ENCODE measurements around the gene LIG1.

LIG1 gene

DNA sequence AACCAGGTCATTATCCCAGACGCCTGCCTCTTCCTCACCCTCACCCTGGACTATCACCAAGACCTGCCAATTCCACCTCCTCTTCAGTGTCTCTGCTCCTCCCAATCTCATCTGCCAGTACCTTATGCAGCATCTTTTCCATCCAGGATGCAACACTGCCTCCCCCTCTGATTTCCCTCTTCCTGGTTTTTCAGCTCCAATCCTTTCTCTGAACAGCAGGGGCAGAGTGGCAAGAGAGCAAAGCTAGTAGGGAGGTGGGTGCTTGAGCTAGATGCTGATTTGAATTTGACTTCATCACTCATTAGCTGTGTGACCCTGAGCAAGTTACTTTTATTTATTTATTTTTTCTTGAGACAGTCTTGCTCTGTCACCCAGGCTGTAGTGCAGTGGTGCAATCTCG is 100.7 kb downstream of the LIG1 start:
- no peak for DNase-seq
